Endothelial cell of hepatic sinusoid (primary cell): Measurements from ENCODE around the gene TRAK1.

Experiments used
- in situ Hi-C: cut with HindIII; loops from 2 replicates; pipeline ENCODE4 v1.10.0; 2017; ENCODE audit warnings: low sequenced_read_pairs

TRAK1 gene

DNA sequence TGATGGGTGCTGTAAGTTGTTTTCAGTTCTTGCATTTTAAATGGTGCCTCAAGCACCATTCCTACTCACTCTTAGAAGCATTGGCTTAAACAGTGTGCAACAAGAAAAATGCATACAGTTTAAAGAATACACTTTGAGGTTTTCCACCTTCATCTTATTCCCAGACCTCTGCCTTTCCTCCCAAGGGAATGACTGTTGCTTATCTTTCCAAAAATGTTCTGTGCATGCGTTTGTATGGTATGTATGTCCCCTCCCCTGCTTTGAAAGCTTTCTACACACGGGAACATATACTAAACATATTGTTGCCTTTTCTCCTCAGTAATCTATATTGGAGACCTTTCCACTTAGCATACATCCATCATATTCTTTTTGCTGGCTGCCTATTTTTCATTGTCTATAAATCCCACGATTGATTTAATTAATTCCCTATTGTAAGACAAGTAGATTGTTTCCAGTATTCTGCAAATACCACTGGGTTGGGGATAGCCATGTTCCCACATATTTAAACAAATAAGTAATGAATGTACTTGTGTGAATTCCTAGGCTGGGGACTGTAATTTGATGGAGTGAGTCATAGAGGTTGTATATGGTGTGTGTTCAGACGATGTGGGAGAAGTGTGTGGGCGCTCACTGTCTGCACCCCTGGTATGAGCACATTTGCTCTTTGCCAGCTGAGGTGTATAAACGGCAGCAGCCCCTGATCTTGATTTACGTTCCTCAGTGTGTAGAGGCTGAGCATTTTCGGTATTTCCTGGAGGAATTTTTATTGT lies 5.8 kb downstream of the TRAK1 start:
- in situ Hi-C loops: no loop called here

DNA sequence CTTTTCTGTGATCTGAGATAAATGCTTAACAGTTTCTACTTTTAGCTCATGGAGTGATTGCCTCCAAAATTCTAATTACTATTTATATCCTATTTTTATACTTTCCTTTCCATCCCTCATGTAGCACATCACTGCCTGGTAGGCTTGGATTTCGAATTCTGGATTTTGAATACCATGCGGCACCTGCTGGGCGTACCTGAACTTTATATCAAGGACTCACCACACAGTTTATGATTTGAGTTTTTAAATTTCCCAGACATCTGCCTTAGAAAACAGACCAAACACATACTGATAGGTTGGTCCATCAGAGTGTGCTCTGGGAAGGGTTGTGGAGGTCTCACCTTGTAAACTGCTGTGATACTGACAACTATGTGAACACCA lies 6.4 kb downstream of the TRAK1 start:
- in situ Hi-C loops: no loop called here

GRCh38 chr3:42098171-42098570 lies 7.0 kb downstream of the TRAK1 start:
- in situ Hi-C loops: no loop called here

DNA sequence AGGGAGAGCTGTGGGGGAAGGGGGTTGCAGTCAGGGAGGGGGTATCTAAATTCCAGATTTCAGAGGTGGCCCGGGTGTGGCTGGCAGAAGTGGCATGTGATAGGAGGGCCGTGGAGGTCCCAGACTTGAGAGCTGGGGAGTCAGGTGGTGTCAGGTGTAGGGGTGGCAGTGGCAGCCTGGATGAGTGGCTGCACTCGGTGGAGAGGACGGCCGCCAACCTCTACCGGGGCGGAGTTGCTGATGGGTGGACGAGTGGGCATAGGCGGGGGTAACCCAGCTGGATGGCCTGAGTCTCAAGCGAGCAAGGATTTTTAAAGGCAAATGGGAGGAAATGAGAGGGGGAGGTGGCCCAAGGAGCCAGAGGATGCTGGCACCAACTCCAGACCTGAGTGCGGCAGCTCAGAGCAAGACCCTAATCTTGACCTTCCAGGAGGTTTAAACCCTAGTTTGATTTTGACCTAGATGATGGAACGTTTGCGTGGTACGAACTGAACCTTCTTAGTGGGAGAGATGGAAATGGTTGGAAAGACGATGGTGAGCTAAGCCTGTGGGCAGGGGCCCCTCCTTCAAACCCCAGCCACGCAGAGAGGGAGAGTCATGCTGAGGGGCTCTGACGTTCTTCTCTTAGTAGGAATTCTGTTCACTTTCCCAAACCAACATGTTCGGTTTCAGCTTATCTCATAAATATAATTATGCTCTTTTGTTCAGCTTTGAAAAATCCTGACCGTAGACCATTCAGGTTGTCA lies 8.0 kb downstream of the TRAK1 start:
- in situ Hi-C loops: no loop called here

GRCh38 chr3:42101048-42101447 lies 9.9 kb downstream of the TRAK1 start:
- in situ Hi-C loops: loop anchor here (5.0 to 10.0 kb wide), 3 partner anchors 89 to 176 kb away; no protein-coding TSS in a partner anchor

GRCh38 chr3:42101481-42101880 lies 10.3 kb downstream of the TRAK1 start:
- in situ Hi-C loops: loop anchor here (5.0 to 10.0 kb wide), 3 partner anchors 89 to 177 kb away; no protein-coding TSS in a partner anchor

DNA sequence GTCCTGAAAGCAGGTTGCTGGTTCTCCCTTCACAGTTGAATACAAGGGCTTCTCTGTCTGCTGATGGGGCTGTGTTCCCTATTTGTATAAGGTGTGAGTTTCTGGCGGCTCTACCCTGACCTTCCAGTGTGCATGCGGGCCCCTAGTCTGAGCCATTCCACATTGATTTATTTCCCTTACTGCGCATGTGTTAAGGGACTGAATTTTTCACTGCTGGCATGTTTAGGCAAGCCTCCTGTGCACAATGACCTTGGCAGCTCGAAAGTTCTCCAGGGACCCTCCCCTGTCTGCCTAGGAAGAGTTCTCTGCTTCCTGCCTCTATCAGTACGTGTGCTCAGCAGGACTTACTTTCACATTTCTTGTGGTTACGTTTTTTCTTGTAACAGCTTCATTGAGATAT lies 11.4 kb downstream of the TRAK1 start:
- in situ Hi-C loops: loop anchor here (5.0 to 10.0 kb wide), 3 partner anchors 90 to 178 kb away; no protein-coding TSS in a partner anchor

DNA sequence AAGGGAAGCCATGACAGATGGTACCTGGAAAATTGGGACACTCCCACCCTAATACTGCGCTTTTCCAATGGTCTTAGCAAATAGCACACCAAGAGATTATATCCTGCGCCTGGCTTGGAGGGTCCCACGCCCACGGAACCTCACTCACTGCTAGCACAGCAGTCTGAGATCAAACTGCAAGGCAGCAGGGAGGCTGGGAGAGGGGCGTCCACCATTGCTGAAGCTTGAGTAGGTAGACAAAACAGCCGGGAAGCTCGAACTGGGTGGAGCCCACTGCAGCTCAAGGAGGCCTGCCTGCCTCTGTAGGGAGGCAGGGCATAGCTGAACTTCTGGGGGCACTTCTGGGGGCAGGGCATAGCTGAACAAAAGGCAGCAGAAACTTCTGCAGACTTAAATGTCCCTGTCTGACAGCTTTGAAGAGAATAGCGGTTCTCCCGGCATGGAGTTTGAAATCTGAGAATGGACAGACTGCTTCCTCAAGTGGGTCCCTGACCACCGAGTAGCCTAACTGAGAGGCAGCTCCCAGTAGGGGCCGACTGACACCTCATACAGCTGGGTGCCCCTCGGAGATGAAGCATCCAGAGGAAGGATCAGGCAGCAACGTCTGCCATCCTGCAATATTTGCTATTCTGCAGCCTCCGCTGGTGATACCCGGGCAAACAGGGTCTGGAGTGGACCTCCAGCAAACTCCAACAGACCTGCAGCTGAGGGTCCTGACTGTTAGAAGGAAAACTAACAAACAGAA lies 12.9 kb downstream of the TRAK1 start:
- in situ Hi-C loops: loop anchor here (5.0 to 10.0 kb wide), 3 partner anchors 88 to 179 kb away; no protein-coding TSS in a partner anchor

DNA sequence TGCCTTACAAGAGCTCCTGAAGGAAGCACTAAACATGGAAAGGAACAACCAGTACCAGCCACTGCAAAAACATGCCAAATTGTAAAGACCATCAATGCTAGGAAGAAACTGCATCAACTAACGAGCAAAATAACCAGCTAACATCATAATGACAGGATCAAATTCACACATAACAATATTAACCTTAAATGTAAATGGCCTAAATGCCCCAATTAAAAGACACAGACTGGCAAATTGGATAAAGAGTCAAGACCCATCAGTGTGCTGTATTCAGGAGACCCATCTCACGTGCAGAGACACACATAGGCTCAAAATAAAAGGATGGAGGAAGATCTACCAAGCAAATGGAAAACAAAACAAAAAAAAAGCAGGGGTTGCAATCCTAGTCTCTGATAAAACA lies 14.8 kb downstream of the TRAK1 start:
- in situ Hi-C loops: loop anchor here (10.0 kb wide), 1 partner anchor 181 kb away; no protein-coding TSS in a partner anchor

- in situ Hi-C loops: loop anchor here (10.0 kb wide), 1 partner anchor 182 kb away; no protein-coding TSS in a partner anchor
Measured at GRCh38 chr3:42106646-42107045, 15.5 kb downstream of the TRAK1 start.

GRCh38 chr3:42110631-42111030 lies 19.5 kb downstream of the TRAK1 start:
- in situ Hi-C loops: no loop called here

- in situ Hi-C loops: no loop called here
Measured at GRCh38 chr3:42114130-42114725, 23.1 kb downstream of the TRAK1 start.

DNA sequence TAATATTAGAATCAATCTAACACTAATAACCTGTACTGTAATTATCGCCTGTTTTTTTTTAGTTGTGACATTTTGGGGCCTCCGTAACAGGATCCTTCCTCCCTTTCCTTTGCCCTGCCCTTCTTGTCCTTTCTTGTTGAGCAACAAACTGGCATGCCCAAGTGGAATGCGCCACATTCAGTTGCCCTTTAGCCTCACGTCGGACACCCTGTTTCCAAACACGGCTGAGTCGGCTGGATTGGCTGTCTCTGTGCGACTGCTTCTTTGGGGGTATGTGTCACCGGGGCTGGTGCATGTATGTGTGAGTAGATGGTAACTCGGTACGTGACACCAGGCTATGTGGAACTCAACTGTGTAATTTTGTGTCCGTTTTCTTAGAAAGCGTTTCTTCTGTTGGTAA lies 24.1 kb downstream of the TRAK1 start:
- in situ Hi-C loops: no loop called here

- in situ Hi-C loops: no loop called here
Measured at GRCh38 chr3:42115946-42116345, 24.8 kb downstream of the TRAK1 start.

DNA sequence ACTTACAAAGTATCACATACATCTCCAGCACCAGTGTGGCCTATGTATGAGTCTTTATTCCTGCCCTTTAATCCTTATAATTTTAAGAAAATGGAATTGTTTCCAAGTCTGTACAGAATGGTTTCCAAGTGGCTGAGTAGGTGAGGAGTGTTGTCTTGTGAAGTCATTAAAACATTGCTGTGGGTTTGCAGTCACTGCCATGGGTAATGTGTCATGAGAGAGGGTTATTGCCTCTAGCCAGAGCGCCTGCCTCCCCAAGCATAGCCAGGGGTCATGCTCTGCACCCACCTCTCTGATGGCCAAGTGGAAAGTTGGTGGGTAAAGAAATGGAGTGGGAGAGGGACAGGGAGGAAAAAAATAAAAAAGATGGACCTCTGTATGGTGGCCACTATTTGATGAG lies 25.3 kb downstream of the TRAK1 start:
- in situ Hi-C loops: no loop called here

DNA sequence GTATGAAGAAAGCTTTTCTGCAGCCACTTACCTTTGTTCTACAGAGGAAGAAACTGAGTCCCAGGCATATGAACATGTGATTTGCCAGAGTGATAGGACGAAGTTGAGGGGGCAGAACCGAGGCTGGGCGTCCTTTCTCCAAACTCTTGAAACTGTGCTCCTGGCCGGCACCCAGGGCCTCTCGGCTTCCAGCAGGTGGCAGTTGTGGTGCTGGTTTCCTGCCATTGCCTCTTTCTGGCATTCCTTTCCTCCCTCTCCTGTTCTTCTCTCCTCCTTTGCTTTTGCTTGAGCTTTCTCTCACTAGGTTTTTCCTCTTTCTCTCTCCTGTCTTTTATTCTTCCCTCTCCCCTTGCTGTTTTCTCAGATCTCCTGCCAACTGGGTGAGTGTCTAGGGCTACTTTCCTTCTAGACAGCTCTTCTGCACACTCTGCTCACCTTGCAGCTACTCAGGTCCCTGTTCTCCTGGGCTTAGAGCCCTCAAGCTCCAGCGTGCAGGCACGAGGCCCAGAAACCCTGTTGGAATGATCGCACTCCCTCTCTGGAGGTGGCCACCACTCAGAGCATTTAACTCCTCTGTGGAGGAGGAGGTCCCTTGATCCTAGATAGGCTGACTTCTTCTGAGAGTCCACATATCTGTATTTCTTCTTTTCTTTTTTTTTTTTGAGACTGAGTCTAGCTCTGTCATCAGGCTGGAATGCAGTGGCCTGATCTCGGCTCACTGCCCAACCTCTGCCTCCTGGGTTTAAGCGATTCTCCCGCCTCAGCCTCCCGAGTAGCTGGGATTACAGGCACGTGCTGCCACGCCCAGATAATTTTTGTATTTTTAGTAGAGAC lies 26.2 kb downstream of the TRAK1 start:
- in situ Hi-C loops: no loop called here

GRCh38 chr3:42118762-42119361 lies 27.7 kb downstream of the TRAK1 start:
- in situ Hi-C loops: no loop called here

DNA sequence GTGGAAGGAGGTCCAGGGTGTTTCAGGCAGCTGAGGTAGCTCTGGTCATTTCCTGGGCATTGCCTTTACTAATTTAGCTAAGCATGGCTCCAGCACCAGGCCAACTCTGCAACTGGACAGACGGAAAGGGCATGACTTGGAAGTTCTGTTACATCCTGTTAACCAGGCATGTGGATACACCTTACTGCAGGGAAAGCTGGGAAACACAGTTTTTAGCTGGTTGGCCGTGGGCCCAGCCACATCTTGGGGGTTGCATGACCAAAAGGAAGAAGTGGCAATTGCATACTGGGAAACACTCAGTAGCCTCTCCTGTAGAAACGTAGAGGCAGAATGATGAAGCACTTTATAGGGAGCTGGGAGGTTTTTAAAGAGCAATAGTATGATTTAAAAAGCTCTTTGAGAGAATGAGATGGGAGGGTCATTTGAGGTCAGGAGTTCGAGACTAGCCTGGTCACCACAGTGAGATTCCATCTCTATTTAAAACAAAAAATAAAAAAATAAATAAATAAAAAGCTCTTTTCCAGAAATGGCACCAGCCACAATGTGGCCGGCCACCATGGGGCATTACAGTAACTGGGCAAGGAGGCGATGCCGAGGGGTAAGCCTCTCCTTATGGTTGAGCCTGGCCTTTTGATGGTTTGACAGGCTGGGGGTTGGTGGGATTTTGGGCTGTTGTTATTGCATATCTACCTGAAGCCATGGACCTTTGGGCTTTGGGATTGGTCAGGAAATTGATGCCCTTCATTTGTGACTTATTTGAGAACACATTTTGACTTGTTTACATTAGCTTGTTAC lies 28.6 kb downstream of the TRAK1 start:
- in situ Hi-C loops: no loop called here

DNA sequence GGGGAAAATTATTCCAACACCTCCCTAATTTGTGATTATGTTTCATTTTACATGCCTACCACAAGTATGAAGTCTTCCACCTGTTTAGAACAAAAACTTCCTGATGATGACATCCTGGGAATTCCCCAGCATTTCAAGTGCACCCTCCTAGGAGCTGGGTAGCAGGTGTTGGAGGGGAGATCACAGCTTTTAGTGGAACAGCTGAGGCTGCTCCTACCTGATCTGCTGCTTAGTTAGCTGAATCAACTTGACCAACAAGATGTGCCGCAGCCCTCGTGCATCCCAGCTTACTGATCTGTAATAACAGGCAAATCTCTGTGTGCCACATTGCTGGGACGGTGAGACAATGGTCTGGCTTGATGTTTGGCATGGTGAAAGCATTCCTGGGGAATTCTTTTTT lies 29.7 kb downstream of the TRAK1 start:
- in situ Hi-C loops: no loop called here
